Suprapubic skin (tissue), 4 donors: ENCODE measurements around the gene BFSP1.

Experiments used
- POLR2A ChIP-seq, 2 donors: fragments of 450-650 bp; IDR thresholded peaks; one replicate each; pipeline ENCODE4 v1.6.1; 2017; ENCODE audit warnings: antibody characterized with exemption in 2 of 2, mild to moderate bottlenecking in 2 of 2, moderate library complexity in 2 of 2
- POLR2AphosphoS5 ChIP-seq, 3 donors: sonication (generic); formaldehyde crosslinking; IDR thresholded peaks; one replicate each; pipeline ENCODE4 v1.6.1; 2017; ENCODE audit warnings: antibody characterized with exemption in 3 of 3
- TF ChIP-seq, protein P1 (sequence below), 2 donors: fragments of 200-600 bp in 1 of 2; fragments of 450-650 bp in 1 of 2; sonication (generic) in 1 of 2; IDR thresholded peaks; one replicate each; pipeline ENCODE4 v1.5.1; 2016 to 2019; ENCODE audit warnings: antibody characterized with exemption in 2 of 2, mild to moderate bottlenecking in 1 of 2, moderate library complexity in 1 of 2

DNA sequence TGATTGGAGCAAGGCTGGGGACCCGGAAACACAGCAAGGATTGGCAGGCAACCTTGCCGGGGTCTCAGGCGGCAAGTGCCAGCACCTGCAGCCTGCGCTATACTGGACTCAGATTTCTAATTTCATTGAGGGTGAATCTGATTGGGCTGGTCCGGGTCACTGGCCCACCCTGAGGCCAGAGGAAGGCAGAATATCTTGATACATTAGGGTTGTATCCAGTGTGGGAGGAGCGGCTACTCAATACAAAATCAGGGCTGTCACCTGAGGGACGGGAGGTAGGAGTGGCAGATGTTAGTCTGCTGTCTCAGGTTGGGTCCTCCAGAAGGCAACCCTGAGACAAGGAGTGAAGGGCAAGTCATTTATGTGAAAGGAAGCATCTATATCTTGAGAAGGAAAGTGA lies 40.7 kb downstream of the BFSP1 start:
- no peak for TF ChIP-seq POLR2AphosphoS5 (IDR thresholded peaks at IDR 0.05)
- TF ChIP-seq, protein P1, sequence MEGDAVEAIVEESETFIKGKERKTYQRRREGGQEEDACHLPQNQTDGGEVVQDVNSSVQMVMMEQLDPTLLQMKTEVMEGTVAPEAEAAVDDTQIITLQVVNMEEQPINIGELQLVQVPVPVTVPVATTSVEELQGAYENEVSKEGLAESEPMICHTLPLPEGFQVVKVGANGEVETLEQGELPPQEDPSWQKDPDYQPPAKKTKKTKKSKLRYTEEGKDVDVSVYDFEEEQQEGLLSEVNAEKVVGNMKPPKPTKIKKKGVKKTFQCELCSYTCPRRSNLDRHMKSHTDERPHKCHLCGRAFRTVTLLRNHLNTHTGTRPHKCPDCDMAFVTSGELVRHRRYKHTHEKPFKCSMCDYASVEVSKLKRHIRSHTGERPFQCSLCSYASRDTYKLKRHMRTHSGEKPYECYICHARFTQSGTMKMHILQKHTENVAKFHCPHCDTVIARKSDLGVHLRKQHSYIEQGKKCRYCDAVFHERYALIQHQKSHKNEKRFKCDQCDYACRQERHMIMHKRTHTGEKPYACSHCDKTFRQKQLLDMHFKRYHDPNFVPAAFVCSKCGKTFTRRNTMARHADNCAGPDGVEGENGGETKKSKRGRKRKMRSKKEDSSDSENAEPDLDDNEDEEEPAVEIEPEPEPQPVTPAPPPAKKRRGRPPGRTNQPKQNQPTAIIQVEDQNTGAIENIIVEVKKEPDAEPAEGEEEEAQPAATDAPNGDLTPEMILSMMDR (IDR thresholded peaks at IDR 0.05): no peak
- TF ChIP-seq POLR2A (IDR thresholded peaks at IDR 0.05): no peak
